Renal pelvis (tissue), 4 donors: ENCODE data around the gene PTPN3. TPM values are rescaled to one million over a fixed set of nuclear protein-coding genes. Genes with fewer than 3 reads are reported as not detected.
A peak's percentile ranks its signal among the peaks of the same experiment; 100 is the strongest.

Experiments
- DNase-seq: peaks from one replicate; pipeline ENCODE4 v3.0.0-alpha.2; 2013
- polyA plus RNA-seq, 3 donors: library from polyadenylated mRNA; unstranded; fragments of 120-200 nt; gene quantifications; one replicate each; pipeline ENCODE4 v1.2.1, GENCODE V29; 2013; ENCODE audit not compliant: insufficient read length in 3 of 3

Gene PTPN3
- polyA plus RNA-seq, 3 donors: 44.8 to 66.0 (median 51.2) TPM

DNA sequence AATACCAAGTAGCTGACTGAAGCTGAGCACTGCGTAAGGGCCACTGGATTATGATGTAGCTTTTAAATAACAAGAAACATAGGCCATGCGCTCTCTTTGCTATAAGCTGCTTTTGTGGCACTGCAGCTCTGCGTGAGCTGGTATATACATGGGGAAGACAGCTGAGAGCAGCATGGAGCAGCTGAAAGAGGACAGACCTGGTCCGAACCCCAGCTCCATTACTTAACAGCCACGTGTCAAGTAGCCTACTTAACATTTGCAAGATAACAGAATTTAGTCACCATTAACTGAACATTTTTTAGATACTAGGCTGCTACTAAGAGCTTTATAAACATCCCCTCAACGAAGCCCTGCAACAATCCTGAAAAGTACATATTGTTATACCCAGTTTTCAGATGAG lies 69.3 kb downstream of the PTPN3 start:
- no peak for DNase-seq

DNA sequence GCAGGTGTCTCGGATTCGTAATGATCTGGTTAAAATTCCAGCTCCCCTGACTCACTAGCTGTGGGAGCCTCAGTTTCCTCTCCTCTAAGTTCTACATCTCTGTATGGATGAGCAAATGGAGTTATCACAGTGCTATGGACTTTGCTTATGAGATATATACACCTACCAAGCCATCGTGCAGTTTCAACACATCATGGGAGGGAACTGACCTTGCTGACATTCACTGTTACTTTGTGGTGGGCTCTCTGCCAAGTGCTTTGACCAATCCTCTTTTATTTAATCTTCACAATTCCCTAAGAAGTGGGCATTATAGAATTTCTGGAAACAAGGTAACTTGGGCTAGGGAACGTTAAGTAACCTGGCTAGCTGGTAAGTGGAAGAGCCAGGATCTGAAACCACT lies 70.2 kb downstream of the PTPN3 start:
- DNase-seq: no peak

DNA sequence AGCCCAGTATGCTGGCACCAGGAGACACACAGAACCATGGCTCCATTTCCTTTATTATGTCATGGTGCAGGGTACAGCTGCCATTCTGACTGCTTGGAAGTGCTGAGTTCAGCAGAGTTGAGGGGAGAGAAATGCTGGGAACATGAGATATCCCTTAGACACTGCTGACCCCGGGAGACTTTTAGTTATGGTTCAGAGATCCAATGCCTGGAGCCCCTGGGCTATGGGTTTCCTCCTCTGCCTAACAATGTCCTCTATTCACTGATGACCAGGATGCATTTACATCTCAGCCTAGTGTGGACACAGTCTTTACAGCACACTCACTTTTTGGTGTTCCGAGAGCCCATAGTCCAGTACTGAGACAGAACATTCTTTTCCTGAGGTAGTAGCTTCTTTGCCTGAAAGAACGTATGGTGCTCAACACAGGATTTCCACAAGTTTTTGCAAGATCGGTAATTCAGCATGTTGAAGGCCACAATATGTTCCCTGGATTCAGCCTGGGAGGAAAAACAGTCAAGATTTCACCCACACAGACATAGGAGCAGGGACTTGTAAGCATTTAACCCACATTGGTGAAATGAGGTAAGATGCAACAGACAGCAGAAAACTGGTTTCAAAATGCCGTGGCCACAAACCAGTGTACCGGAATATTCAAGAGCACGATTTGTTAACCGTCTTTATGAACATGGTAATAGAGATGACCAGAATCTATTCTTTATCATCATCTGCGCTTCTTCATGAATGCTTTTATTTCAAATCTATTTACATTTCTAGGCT lies 71.3 kb downstream of the PTPN3 start:
- no peak for DNase-seq

DNA sequence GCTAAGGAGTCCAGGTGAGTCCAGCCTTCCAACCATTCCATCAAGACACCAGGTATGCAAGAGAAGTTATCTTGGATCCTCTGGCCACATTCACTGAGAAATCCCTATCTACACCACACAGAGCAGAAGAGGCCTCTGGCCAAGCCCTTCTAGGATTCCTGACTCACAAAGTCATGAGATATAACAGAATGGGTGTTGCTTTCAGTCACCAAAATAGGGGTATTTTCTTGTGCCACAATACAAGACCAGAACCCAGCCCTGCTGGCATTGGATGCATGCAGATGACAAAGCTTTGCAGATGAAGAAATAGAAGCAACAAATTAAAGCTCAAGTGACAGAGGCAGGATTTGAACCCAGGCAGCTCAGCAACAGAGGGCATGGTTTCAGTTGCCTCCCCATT lies 73.5 kb downstream of the PTPN3 start:
- DNase-seq: no peak

DNA sequence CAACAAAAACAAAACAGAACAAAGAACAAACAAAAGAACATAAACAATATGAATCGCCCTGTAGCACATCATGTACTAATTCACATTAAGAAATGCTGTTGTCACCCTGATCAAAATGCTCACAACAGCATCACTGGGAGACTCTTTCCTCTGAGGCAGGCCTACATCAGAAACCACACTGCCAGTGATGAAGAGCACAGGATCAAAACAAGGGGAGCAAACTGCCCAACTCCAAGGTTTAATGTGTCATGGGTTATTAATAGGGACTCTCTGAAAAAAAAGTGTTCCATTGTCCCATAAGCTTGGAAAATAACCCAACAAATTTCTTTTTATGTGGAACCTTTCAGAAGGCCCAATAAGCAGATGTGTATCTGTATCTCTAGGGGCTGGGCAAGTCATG lies 74.2 kb downstream of the PTPN3 start:
- DNase-seq: no peak

DNA sequence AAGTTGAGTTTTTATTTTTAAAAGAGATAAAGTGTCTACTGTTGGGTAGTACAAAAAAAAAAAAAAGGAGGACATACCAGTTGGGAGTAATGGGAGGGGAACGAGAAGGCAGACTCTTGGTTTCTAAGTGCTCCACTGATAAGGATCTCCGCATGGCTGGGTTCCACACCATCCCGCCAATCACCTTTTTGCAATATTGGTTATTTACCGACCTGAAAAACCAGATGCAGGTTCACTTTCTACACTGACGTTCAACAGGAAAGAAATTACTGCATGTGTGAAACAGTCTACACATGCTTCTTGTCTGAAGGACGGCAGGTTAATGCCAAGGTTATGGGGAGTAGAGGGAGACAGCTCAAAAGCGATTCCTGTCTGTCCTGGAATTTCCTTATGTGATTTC lies 75.5 kb downstream of the PTPN3 start:
- DNase-seq: no peak

DNA sequence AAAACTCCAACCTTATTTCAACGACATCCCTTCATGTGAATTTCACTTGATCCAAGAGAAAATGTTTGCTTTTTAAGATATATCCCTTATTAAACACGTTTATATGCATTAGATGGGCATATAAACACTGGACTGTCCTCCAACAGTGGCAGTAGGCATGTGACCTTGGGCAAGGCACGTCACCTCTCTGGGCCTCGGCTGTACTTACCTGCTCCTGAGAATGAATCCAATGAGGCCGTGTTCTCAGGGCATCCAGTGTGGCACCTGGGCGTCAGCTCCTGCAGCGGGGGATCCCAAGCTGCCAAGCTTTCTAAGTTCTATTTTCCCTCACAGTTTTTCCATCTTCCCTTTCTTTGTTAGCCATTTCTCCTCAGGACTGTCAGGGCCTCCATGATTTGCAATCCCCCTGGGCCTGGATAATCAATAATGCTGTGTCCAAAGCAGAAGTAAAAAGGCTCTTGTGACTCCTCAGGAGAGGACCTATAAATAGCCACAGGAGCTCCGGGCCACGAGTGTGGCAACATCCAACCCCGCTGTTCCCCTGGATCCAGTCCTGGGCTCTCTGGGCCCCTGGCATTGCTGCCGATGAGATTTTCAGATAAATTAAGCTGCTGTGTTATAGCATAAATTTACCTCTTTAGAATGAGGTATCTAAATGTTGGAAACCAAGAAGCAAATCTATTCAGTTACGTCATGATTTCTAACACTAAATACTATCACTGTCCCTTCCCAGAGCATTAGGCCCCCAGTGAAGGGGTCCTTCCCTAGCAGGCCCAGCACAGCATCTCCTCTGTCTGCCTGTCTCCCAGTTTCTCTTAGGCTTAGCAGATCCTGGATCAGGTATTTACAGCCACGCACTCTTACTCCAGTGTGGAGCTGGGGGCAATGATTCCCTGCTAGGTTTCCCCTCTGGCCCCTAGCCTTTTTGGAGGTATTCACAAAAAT lies 76.8 kb downstream of the PTPN3 start:
- no peak for DNase-seq

DNA sequence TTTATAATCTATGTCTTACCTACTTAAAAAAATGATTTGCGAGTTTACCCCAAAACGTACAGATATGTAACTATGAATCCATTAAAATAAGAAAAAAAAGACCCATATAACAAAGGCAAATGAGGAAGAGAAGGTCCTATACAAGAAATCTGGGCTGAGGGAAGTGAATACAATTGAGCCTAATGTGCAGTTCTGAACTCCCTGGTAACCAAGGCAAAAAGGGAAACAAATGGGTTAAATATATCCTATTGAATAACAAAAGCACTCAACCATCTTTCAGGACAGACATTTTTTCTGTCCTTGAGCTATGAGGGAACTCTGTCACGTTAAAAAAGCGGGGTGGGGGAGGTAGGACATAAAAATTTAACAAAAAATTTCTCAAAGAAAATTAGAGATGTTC lies 78.6 kb downstream of the PTPN3 start:
- DNase-seq: no peak

DNA sequence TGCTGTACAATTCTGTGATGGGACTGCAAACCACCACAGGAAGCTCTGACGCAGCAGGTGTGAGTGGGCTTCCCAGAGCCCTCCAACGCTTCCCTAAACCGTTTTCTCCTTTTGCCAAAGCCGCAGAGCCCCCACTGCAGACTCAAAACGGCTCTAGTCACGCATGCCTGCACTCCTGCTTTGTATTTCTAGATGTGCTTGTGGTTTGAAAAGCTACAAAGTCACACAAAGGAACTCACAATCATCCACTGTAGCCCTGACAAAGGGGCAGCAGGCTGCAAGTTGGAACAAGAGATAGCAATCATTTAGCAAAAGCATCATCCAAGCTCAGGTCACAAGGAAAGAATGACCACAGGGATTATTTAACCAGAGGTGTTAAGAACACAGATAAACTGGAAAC lies 79.3 kb downstream of the PTPN3 start:
- no peak for DNase-seq

DNA sequence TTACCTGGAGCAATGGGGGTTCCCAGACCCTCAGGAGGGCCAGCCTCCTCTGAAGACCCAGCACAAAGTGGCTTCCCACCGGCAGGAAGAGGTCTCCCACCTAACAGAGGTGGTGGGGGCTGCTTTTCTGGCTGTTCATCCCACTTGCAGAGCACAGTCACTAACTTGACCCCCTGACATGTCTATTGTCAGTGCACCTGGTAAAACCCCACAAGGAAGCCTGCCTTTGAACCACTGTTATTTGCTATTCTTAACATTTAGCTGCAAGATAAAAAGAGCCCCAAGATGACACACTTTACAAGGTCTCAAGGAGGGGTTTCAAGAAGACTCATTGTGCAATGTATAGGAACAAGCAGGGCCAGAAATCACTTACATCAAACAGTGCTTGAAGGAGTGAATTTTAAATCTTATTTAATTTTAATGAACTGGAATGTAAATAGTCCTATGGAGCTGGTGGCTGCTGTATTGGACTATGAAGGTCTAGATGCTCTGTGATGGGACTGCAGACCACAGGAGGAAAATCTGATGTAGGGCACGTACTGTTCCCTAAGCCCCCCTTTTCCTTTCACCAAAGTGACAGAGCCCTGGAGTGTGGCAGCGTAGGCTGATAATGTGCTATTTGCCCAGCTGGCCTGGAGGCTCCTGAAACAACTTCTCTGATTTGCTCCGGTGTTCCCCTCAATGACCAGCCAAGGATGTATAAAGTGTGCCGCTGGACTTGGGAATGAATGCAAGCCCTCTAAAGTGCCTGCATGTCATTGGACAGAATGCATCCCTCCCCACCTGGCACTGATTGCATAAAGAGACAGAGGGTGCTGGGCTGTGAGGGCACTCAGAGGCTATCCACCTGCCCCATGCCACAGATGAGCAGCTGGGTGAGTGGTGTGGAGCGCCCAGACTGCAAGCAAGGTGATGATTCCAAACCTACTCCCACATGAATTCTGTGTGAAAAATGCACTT lies 80.2 kb downstream of the PTPN3 start:
- no peak for DNase-seq

DNA sequence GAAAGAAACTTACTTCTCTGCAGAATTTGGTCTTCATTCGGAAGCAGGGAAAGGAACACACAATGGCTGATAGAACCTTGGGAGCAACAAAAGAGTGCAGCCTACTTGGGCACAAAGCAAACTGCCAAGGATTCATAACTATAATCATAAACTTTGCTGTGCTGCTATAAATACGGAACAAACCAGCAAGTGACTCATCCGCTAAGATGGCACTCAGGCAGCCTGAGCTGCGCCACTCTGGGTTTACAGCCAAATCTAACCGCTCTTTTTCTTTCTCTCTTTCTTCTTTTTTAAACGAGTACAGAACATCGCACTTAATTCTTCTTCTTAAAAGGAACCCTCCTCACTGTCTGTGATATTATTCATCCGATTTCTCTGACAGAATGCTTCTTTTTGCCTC lies 81.1 kb downstream of the PTPN3 start:
- no peak for DNase-seq

DNA sequence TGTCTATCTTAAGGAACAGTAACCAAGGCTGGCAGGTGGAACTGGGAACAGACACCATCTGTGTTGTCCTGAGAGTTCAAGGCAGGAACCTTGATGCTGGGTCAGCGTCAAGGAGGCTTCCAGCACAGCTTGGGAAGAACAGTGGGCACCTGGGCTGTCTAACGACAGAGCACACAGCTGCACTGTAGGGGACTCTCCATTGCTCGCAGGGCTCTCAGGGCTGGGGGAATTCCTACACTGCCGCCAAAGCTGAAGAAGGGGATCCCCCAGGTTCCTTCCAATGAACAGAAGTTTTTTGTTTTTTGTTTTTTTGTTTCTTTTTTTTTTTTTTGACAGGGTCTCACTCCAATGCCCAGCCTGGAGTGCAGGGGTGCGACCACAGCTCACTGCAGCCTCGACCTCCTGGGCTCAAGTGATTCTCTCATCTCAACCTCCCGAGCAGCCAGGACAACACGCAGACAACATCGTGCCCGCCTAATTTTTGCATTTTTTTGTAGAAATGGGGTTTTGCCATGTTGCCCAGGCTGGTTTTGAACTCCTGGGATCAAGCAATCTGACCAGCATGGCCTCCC lies 81.9 kb downstream of the PTPN3 start:
- DNase-seq: no peak

DNA sequence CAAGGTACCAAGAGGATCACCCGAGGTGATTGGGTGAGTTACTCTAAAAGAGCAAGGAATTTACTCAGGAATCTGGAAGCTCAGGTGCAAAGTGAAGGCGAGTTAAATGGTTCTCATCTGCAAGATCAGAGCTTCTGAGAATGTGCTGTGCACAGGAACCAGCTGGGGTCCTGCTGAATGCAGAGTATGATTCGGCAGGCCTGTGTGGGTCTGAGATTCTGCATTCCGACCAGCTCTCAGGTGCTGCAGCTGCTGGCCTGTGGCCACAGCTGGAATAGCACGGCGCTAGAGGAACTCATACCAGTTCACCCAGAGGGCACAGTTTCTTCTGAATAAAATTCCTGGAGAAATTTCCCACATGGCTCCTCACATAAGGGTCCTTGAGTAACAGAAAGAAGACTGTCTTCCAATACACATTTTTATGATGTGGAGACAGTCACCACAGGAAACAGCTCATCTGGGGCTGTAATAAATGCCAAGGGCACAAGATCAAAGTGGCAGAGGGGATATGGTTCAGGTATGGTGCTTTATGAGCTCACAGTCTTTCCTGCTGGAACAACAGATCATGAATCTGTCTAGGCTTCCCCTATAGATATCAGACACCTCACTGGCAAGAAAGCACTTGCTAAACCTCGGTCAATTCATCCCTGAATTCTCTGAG lies 83.9 kb downstream of the PTPN3 start:
- peak; percentile 10 for DNase-seq

DNA sequence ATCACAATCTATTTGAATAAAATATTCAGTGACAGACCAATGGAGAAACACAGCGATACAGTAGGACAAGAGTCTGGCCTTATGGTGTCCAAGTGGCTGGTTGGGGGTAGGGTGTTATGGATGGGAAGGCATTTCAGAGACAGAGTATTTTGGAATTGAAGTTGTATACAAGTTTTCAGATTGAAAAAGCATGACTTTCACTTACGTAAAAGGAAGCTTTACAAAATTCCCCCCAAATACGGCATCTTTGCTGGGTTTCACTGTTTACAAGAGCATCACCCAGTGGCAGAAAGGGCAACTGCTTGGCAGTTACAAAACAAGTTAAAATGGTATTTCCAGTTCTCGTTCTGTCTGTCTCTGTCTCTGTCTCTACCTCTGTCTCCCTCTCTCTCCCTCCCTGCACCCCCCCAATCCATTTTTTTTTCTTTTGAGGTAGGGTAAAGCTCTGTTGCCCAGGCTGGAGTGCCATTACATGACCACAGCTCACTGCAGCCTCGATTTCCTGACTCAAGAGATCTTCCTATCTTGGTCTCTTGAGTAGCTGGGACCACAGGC lies 86.2 kb downstream of the PTPN3 start:
- peak; percentile 29 for DNase-seq

DNA sequence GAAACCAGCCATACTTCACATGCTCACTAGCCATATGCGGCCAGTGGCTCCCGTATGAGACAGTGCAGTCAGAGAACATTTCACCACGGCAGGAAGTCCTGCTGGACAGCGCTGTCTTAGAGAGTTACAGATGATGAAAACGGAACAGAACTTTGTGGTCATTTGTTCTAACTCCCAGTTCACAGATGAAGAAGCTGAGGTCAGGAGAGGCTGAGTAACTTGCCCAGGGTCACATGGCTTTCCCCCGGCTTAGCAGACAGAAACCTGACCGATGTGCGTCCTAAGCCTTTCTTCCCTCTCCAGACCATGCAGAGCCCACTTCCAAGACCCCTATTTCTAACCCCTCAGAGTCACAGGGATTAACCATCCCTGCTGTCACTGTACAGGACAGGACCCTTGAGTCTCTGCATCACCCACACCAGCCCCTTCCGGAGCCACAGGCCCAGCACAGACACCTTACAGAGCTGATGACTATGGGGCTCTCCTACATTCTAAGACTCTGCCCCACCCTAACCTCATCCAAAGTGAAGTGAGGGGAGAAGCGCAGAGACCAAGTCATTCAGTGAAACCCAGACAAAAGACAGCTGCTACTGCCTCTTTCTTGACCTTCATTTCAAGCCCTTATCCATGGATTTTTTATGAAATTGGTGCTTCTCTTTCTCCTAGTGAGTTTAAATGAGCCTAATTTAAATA lies 86.9 kb downstream of the PTPN3 start:
- DNase-seq: no peak

DNA sequence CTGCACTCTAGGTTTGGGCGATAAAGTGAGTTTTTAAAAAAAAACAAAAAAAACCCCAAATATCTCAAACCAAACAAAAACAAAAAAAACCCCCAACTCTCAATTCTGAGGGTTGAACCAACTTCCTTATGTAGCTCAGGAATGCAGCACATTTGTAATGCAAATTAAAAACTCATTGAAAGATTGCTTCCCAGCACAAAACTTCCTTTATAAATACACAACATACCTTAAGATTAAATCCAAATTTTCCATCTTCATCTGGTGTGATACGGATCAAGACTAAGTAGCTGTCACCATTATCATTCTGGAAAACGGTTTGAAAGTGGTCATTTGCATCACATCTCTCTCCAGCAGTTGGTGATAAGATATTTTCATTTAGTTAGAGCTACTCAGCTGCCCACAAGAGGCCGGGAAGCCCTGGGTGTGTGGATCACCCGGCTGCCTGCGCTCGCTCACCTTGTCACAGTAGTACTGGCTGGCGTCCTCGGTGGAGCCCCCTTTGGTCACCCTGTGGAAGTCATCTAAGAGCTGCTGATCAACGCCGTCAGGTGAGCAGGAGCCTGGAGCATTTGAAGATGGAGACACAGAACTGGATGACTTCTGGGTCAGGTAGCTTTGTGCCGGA lies 88.2 kb downstream of the PTPN3 start:
- no peak for DNase-seq

DNA sequence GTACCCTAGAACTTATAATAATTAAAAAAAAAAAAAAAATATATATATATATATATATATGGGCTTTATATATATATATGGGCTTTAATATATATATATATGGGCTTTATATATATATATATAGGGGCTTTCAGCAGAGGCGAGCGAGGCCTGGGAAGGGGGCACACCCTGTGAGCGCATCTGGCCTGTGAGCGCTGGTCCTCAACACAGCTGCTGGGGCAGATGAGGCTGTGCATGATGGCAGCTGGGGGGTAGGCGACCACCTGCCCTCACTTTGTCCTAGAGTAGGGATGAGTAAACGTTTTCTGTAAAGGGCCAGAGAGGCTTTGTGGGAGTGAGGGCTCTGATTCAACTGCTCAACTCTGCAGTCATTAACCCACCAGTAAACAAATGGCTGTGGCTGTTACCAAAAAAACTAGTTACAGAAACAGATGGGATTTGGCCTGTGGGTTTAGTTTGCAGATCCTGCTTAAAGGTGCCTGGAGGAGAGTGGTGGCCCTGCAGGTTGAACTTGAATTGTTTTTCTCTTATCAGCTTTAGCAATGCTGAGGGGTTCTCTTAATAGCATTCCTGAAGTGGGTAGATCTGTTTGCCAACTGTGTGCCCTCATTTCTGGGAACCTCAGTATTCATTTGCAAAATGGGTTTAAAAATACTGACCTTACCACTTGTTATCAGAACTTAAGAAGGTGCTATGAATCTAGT lies 89.2 kb downstream of the PTPN3 start:
- no peak for DNase-seq

DNA sequence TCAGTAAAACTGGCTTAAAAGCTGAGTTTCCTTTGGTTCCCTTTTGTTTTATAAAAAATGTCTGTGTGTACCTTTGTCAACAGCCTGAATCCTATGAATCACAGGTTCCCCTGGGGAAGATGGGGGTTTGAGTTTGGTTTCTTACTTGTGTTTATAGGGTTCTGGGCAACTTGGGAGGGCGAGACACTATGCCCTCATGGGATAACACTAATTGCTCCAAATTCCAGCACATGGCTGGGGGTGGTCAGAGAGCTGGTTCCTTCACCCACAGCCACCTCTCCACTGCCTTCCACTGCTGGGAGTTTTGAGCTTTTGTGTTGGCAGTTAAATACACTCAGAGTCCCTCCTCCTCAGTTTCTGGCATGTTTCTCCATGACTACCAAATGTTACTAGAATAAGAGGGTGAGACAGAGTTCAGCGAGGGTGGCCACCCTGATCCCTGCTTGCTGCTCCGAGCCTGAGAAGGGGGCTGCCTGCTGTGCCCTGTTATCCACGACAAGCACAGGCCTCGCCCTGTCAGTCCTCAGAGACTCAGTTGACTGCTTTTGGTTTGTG lies 94.3 kb downstream of the PTPN3 start:
- DNase-seq: no peak

DNA sequence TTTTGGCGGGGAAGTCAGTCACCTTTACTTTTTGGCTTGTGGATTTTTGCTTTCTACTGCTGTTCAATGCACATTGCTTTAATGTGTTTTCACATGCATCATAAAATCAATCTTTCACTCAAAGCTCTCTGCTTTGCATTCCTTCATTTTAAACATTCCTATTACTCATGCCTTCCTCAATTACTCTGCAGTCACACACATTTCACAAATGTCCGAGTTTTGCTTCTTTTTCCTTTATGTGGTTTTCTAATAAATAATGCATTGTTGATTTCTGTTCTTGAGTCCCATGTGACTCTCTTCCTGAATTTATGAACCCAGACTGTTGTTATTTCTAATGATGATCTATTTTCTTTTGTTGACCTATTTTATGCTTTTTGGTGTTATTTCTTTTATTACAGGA lies 95.0 kb downstream of the PTPN3 start:
- DNase-seq: no peak
